Sigmoid colon (tissue), 4 donors: ENCODE measurements around the gene KCNB1.

Source experiments
- CTCF ChIP-seq, 4 experiments: fragments of 450-650 bp in 3 of 4; fragments of 200-600 bp in 1 of 4; IDR thresholded peaks; one replicate each; pipeline ENCODE4 v1.5.1; 2016 to 2019; ENCODE audit warnings: antibody characterized with exemption in 4 of 4, mild to moderate bottlenecking in 3 of 4, moderate library complexity in 2 of 4
- EP300 ChIP-seq, 4 donors: sonication (generic); formaldehyde crosslinking; IDR thresholded peaks; one replicate each; pipeline ENCODE4 v1.6.1; 2017; ENCODE audit warnings: antibody characterized with exemption in 4 of 4
- POLR2A ChIP-seq, 2 donors: fragments of 450-650 bp; IDR thresholded peaks; one replicate each; pipeline ENCODE4 v1.6.1; 2016; ENCODE audit warnings: antibody characterized with exemption in 2 of 2, mild to moderate bottlenecking in 2 of 2, moderate library complexity in 2 of 2

GRCh38 chr20:49347156-49347555, 135.3 kb downstream of the KCNB1 start:
- TF ChIP-seq CTCF (IDR thresholded peaks at IDR 0.05), result no peak
- TF ChIP-seq POLR2A (IDR thresholded peaks at IDR 0.05), result no peak
- no peak for TF ChIP-seq EP300 (IDR thresholded peaks at IDR 0.05)
